NOMO-1 treated with DMSO at 0.1 percent for 48 hours (cell line): ENCODE results near the gene VPREB3.
A peak's percentile ranks its signal among the peaks of the same experiment; 100 is the strongest.

ENCODE experiments used
- DNase-seq: peaks from one replicate; lab custom pipeline; 2025; ENCODE audit not compliant: unreplicated experiment; lab: John Stamatoyannopoulos, UW

VPREB3 gene

GRCh38 chr22:23754220-23754919, at the start of gene VPREB3:
VPREB3 (minus strand) TSS chr22:23754425; CDS start chr22:23754363, 62 bp downstream.
- DNase-seq: no peak

- DNase-seq: no peak
These were observed 49.0 kb upstream of the VPREB3 start for GRCh38 chr22:23803001-23803819.

GRCh38 chr22:23801886-23802377, 47.7 kb upstream of the VPREB3 start:
- no peak for DNase-seq

- no peak for DNase-seq
These were observed 47.1 kb upstream of the VPREB3 start for GRCh38 chr22:23801238-23801821.

GRCh38 chr22:23800297-23801237, 46.3 kb upstream of the VPREB3 start:
- DNase-seq: no peak

GRCh38 chr22:23796461-23796860, 42.2 kb upstream of the VPREB3 start:
- no peak for DNase-seq

- no peak for DNase-seq
These were observed 39.1 kb upstream of the VPREB3 start for GRCh38 chr22:23793326-23793725.

- no peak for DNase-seq
These were observed 37.8 kb upstream of the VPREB3 start for GRCh38 chr22:23791738-23792645.

- no peak for DNase-seq
These were observed 36.9 kb upstream of the VPREB3 start for GRCh38 chr22:23790819-23791737.

- DNase-seq: no peak
These were observed 35.4 kb upstream of the VPREB3 start for GRCh38 chr22:23789638-23790037.

GRCh38 chr22:23789121-23789520, 34.9 kb upstream of the VPREB3 start:
- no peak for DNase-seq

GRCh38 chr22:23787910-23788309, 33.7 kb upstream of the VPREB3 start:
- DNase-seq: no peak

- no peak for DNase-seq
These were observed 33.3 kb upstream of the VPREB3 start for GRCh38 chr22:23787600-23787896.

GRCh38 chr22:23786752-23787599, 32.8 kb upstream of the VPREB3 start, which contains the start of gene SMARCB1:
SMARCB1 (plus strand) TSS chr22:23786966; CDS start chr22:23787170, 204 bp downstream.
- DNase-seq: peak; percentile 83

GRCh38 chr22:23786261-23786710, 32.1 kb upstream of the VPREB3 start:
- no peak for DNase-seq

- no peak for DNase-seq
These were observed 30.0 kb upstream of the VPREB3 start for GRCh38 chr22:23784215-23784732.
